Measurements from ENCODE around the gene PODN. TPM values are rescaled to one million over a fixed set of nuclear protein-coding genes. Genes with fewer than 3 reads are reported as not detected.

PODN gene
- total RNA-seq (not detected), total RNA-seq (0 reads per million in 2 donors)

GRCh38 chr1:53061859-53062707 is at the start of gene PODN:
Gene PODN, plus strand, starts transcription at chr1:53062213. Its CDS starts 7,643 bp downstream, at chr1:53069856.
- peak within 1 kb of the TSS; percentile 77 for H3K4me3 Mint-ChIP-seq
- no peak within 1 kb of the TSS for H3K27ac Mint-ChIP-seq
- H3K36me3 Mint-ChIP-seq (ENCODE audit: low read depth) = peaks cover 3% of the 10 kb centered on the region
- DNase-seq (no peak), ATAC-seq (peak; percentile 25)
- no peaks in the 10 kb centered on the region for H3K9me3 ChIP-seq (ENCODE audit: control insufficient read depth, low read length, poor library complexity, severe bottlenecking)
- peaks cover 64% of the 10 kb centered on the region for H3K27me3 Mint-ChIP-seq
- peaks cover 11% of the 10 kb centered on the region for H3K4me1 Mint-ChIP-seq

- DNase-seq (peak; percentile 48 to 62 (median 62)), ATAC-seq (peak; percentile 100)
- Mint-ChIP-seq H3K36me3 (ENCODE audit: low read depth) (peaks cover 10% of the 10 kb centered on the region), H3K4me3 (peak overlapping the region; percentile 96), H3K27ac (peak overlapping the region; percentile 87), H3K27me3 (no peaks in the 10 kb centered on the region), H3K4me1 (peaks cover 24% of the 10 kb centered on the region)
- no peaks in the 10 kb centered on the region for H3K9me3 ChIP-seq (ENCODE audit: control insufficient read depth, low read length, poor library complexity, severe bottlenecking)
These were observed 47.1 kb upstream of the PODN start for GRCh38 chr1:53014791-53015507.

GRCh38 chr1:53015508-53015860 is 46.5 kb upstream of the PODN start:
- DNase-seq (no peak), ATAC-seq (no peak)
- Mint-ChIP-seq H3K36me3 (ENCODE audit: low read depth) (peaks cover 10% of the 10 kb centered on the region), H3K27ac (peak overlapping the region; percentile 87), H3K27me3 (no peaks in the 10 kb centered on the region), H3K4me3 (peak overlapping the region; percentile 96), H3K4me1 (peaks cover 24% of the 10 kb centered on the region)
- no peaks in the 10 kb centered on the region for H3K9me3 ChIP-seq (ENCODE audit: control insufficient read depth, low read length, poor library complexity, severe bottlenecking)

- H3K9me3 ChIP-seq (ENCODE audit: control insufficient read depth, low read length, poor library complexity, severe bottlenecking) = no peaks in the 10 kb centered on the region
- peak overlapping the region; percentile 87 for H3K27ac Mint-ChIP-seq
- H3K4me1 Mint-ChIP-seq = peaks cover 28% of the 10 kb centered on the region
- no peak for DNase-seq
- ATAC-seq = no peak
- no peak overlapping the region for H3K4me3 Mint-ChIP-seq
- H3K27me3 Mint-ChIP-seq = no peaks in the 10 kb centered on the region
- peaks cover 10% of the 10 kb centered on the region for H3K36me3 Mint-ChIP-seq (ENCODE audit: low read depth)
These were observed 45.3 kb upstream of the PODN start for GRCh38 chr1:53016705-53017104.

- Mint-ChIP-seq H3K4me1 (peaks cover 30% of the 10 kb centered on the region), H3K36me3 (ENCODE audit: low read depth) (peaks cover 8% of the 10 kb centered on the region), H3K4me3 (no peak overlapping the region), H3K27ac (no peak overlapping the region), H3K27me3 (no peaks in the 10 kb centered on the region)
- no peaks in the 10 kb centered on the region for H3K9me3 ChIP-seq (ENCODE audit: control insufficient read depth, low read length, poor library complexity, severe bottlenecking)
- no peak for ATAC-seq
- no peak for DNase-seq
These were observed 41.4 kb upstream of the PODN start for GRCh38 chr1:53020588-53020987.

GRCh38 chr1:53022179-53022578 is 39.8 kb upstream of the PODN start:
- Mint-ChIP-seq H3K4me3 (no peak overlapping the region), H3K27me3 (no peaks in the 10 kb centered on the region), H3K27ac (peak overlapping the region; percentile 63), H3K4me1 (peaks cover 19% of the 10 kb centered on the region), H3K36me3 (ENCODE audit: low read depth) (peaks cover 2% of the 10 kb centered on the region)
- ATAC-seq = no peak
- no peaks in the 10 kb centered on the region for H3K9me3 ChIP-seq (ENCODE audit: control insufficient read depth, low read length, poor library complexity, severe bottlenecking)
- DNase-seq = no peak

GRCh38 chr1:53023546-53023945 is 38.5 kb upstream of the PODN start:
- no peak for DNase-seq
- no peak for ATAC-seq
- peaks cover 19% of the 10 kb centered on the region for H3K4me1 Mint-ChIP-seq
- H3K27ac Mint-ChIP-seq = no peak overlapping the region
- H3K36me3 Mint-ChIP-seq (ENCODE audit: low read depth) = peaks cover 2% of the 10 kb centered on the region
- no peaks in the 10 kb centered on the region for H3K9me3 ChIP-seq (ENCODE audit: control insufficient read depth, low read length, poor library complexity, severe bottlenecking)
- no peaks in the 10 kb centered on the region for H3K27me3 Mint-ChIP-seq
- H3K4me3 Mint-ChIP-seq = no peak overlapping the region

GRCh38 chr1:53024117-53024516 is 37.9 kb upstream of the PODN start:
- DNase-seq (no peak), ATAC-seq (no peak)
- no peaks in the 10 kb centered on the region for H3K27me3 Mint-ChIP-seq
- peaks cover 17% of the 10 kb centered on the region for H3K4me1 Mint-ChIP-seq
- no peaks in the 10 kb centered on the region for H3K9me3 ChIP-seq (ENCODE audit: control insufficient read depth, low read length, poor library complexity, severe bottlenecking)
- H3K36me3 Mint-ChIP-seq (ENCODE audit: low read depth) = peaks cover 2% of the 10 kb centered on the region
- no peak overlapping the region for H3K4me3 Mint-ChIP-seq
- no peak overlapping the region for H3K27ac Mint-ChIP-seq

- ATAC-seq (no peak), DNase-seq (no peak)
- H3K27me3 Mint-ChIP-seq = no peaks in the 10 kb centered on the region
- no peaks in the 10 kb centered on the region for H3K9me3 ChIP-seq (ENCODE audit: control insufficient read depth, low read length, poor library complexity, severe bottlenecking)
- no peak overlapping the region for H3K27ac Mint-ChIP-seq
- H3K4me3 Mint-ChIP-seq = no peak overlapping the region
- peaks cover 2% of the 10 kb centered on the region for H3K36me3 Mint-ChIP-seq (ENCODE audit: low read depth)
- H3K4me1 Mint-ChIP-seq = peaks cover 17% of the 10 kb centered on the region
These were observed 36.8 kb upstream of the PODN start for GRCh38 chr1:53025034-53025768.

GRCh38 chr1:53025769-53026112 is 36.3 kb upstream of the PODN start:
- ATAC-seq = no peak
- Mint-ChIP-seq H3K4me1 (peaks cover 15% of the 10 kb centered on the region), H3K4me3 (no peak overlapping the region), H3K27ac (no peak overlapping the region), H3K36me3 (ENCODE audit: low read depth) (peaks cover 2% of the 10 kb centered on the region), H3K27me3 (no peaks in the 10 kb centered on the region)
- DNase-seq = no peak
- H3K9me3 ChIP-seq (ENCODE audit: control insufficient read depth, low read length, poor library complexity, severe bottlenecking) = no peaks in the 10 kb centered on the region

GRCh38 chr1:53026254-53026653 is 35.8 kb upstream of the PODN start:
- Mint-ChIP-seq H3K36me3 (ENCODE audit: low read depth) (peaks cover 3% of the 10 kb centered on the region), H3K27ac (no peak overlapping the region), H3K4me1 (peaks cover 15% of the 10 kb centered on the region), H3K27me3 (no peaks in the 10 kb centered on the region), H3K4me3 (no peak overlapping the region)
- DNase-seq (no peak), ATAC-seq (no peak)
- no peaks in the 10 kb centered on the region for H3K9me3 ChIP-seq (ENCODE audit: control insufficient read depth, low read length, poor library complexity, severe bottlenecking)

GRCh38 chr1:53031732-53032131 is 30.3 kb upstream of the PODN start:
- H3K9me3 ChIP-seq (ENCODE audit: control insufficient read depth, low read length, poor library complexity, severe bottlenecking) = no peaks in the 10 kb centered on the region
- H3K4me3 Mint-ChIP-seq = no peak overlapping the region
- peaks cover 11% of the 10 kb centered on the region for H3K36me3 Mint-ChIP-seq (ENCODE audit: low read depth)
- no peak overlapping the region for H3K27ac Mint-ChIP-seq
- DNase-seq = no peak
- ATAC-seq = no peak
- H3K27me3 Mint-ChIP-seq = no peaks in the 10 kb centered on the region
- H3K4me1 Mint-ChIP-seq = peaks cover 16% of the 10 kb centered on the region

- Mint-ChIP-seq H3K27ac (no peak overlapping the region), H3K27me3 (no peaks in the 10 kb centered on the region), H3K4me3 (no peak overlapping the region), H3K4me1 (peaks cover 24% of the 10 kb centered on the region), H3K36me3 (ENCODE audit: low read depth) (peaks cover 24% of the 10 kb centered on the region)
- ATAC-seq (no peak), DNase-seq (no peak)
- H3K9me3 ChIP-seq (ENCODE audit: control insufficient read depth, low read length, poor library complexity, severe bottlenecking) = no peaks in the 10 kb centered on the region
These were observed 24.9 kb upstream of the PODN start for GRCh38 chr1:53037159-53037558.

Measured in T-helper 17 cell (primary cell).